GM18499 (cell line): ENCODE measurements around the gene PRDM12.

Experiments used
- ATAC-seq: cut with Tn5 transposase; IDR thresholded peaks from one replicate; pipeline ENCODE4 v1.9.1; 2021; ENCODE audit warnings: moderate number of reproducible peaks; ENCODE audit not compliant: insufficient read depth, unreplicated experiment

The PRDM12 gene

GRCh38 chr9:130713286-130713960, 49.0 kb downstream of the PRDM12 start:
- no peak for ATAC-seq

GRCh38 chr9:130714586-130715110, 50.3 kb downstream of the PRDM12 start:
- no peak for ATAC-seq

- no peak for ATAC-seq
Observed at GRCh38 chr9:130715270-130715669, 50.9 kb downstream of the PRDM12 start.

GRCh38 chr9:130718562-130718961, 54.2 kb downstream of the PRDM12 start:
- no peak for ATAC-seq

GRCh38 chr9:130720762-130721161, 56.4 kb downstream of the PRDM12 start:
- ATAC-seq = no peak

GRCh38 chr9:130728721-130729120, 64.3 kb downstream of the PRDM12 start:
- no peak for ATAC-seq

GRCh38 chr9:130729145-130729544, 64.8 kb downstream of the PRDM12 start:
- ATAC-seq = no peak

GRCh38 chr9:130731355-130731754, 67.0 kb downstream of the PRDM12 start:
- ATAC-seq = no peak

- ATAC-seq = no peak
Observed at GRCh38 chr9:130732136-130732535, 67.7 kb downstream of the PRDM12 start.
